Rectal smooth muscle tissue (tissue), 1 donor: ENCODE measurements around the gene RXRA.

Experiments
- H3K27ac ChIP-seq: one replicate; pipeline ENCODE4 v1.7.0; 2013; ENCODE audit warnings: low read depth, low read length, inconsistent platforms
- H3K27me3 ChIP-seq: one replicate; pipeline ENCODE4 v1.7.0; 2013; ENCODE audit warnings: low read length; ENCODE audit not compliant: control insufficient read depth, insufficient read depth
- H3K36me3 ChIP-seq: one replicate; pipeline ENCODE4 v1.7.0; 2013; ENCODE audit warnings: low read length; ENCODE audit not compliant: control insufficient read depth, insufficient read depth
- H3K4me1 ChIP-seq: one replicate; pipeline ENCODE4 v1.7.0; 2013; ENCODE audit warnings: low read length; ENCODE audit not compliant: control insufficient read depth, insufficient read depth
- H3K4me3 ChIP-seq: one replicate; pipeline ENCODE4 v1.7.0; 2013; ENCODE audit warnings: low read length
- H3K9ac ChIP-seq: one replicate; pipeline ENCODE4 v1.7.0; 2013; ENCODE audit warnings: low read length

The RXRA gene

DNA sequence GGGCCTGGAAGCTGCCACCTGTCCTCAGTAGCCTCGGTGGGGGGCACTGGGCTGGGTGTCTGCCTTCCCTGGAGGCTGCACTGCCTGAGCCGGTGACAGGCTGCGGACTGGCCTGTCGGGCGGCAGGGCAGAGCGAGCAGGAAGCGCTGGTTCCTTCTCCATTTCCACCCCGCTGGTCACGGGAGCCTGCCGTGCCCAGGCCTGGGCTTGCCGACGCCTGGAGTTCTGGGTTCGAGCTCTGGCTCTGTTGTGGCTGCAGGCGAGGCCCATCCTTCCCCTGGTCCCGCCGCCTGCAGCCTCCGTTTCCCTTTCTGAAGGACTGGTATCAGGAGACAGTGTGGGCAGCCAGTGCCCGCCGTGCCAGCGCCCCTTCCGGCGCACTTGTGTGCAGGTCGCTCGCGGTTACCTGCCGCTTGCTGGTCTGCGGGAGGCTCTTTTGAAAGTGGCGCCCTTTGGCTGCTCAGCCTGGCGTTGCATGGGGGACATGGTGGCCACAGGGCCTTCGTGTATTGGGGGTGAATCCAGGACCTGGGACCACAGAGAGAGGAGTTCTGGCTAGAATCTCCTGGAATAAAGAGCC, 34.0 kb downstream of the RXRA start:
- no peaks in the 10 kb centered on the region for H3K27me3 ChIP-seq
- no peak overlapping the region for H3K4me3 ChIP-seq
- H3K9ac ChIP-seq = no peak overlapping the region
- H3K4me1 ChIP-seq = peaks cover 6% of the 10 kb centered on the region
- H3K36me3 ChIP-seq = no peaks in the 10 kb centered on the region
- no peak overlapping the region for H3K27ac ChIP-seq

DNA sequence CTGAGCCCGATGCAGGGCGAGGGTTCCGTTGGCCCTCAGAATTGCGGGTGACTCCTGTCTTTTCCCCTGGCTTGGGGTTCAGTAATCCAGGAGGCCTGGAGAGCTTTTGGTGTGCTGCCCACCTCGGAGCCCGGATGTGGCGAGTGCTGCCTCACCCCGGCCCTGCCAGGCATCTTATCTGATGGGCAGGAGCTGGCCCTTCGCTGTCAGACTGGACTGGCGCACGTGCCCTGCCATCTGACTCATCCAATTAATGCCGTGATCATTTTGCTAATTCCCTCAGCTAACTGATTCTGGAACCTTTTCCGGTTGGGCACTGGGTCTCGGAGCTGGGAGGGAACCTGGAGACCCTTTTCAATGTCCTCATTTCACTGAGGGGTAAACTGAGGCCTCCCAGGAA, 34.6 kb downstream of the RXRA start:
- Histone ChIP-seq H3K9ac (no peak overlapping the region), H3K4me1 (peaks cover 12% of the 10 kb centered on the region), H3K27ac (no peak overlapping the region)

DNA sequence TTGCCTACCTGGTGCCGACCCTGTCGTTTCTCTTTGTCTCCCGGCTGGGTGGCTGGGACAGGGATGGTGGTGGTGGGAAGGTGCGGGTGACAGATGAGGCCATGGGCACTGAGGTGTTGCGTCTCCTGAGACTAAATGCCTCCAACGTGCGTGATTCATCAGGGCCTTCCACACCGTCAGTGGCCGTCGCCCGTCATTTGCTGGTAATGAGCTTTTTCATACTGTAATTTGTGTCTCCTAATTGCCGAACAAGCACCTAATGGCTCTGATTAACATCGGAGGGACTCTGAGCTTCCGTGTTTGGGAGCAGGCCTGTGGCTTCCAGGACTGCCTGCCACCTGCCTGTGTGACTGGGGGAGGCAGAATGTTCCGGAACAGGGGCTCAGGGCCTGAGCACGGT, 35.2 kb downstream of the RXRA start:
- Histone ChIP-seq H3K36me3 (no peaks in the 10 kb centered on the region), H3K4me3 (no peak overlapping the region), H3K27me3 (no peaks in the 10 kb centered on the region), H3K27ac (no peak overlapping the region), H3K4me1 (peaks cover 16% of the 10 kb centered on the region), H3K9ac (no peak overlapping the region)

More for the DNA sequence above, 34.6 kb downstream of the RXRA start:
- H3K4me3 ChIP-seq = no peak overlapping the region
- H3K27me3 ChIP-seq = no peaks in the 10 kb centered on the region
- no peaks in the 10 kb centered on the region for H3K36me3 ChIP-seq

DNA sequence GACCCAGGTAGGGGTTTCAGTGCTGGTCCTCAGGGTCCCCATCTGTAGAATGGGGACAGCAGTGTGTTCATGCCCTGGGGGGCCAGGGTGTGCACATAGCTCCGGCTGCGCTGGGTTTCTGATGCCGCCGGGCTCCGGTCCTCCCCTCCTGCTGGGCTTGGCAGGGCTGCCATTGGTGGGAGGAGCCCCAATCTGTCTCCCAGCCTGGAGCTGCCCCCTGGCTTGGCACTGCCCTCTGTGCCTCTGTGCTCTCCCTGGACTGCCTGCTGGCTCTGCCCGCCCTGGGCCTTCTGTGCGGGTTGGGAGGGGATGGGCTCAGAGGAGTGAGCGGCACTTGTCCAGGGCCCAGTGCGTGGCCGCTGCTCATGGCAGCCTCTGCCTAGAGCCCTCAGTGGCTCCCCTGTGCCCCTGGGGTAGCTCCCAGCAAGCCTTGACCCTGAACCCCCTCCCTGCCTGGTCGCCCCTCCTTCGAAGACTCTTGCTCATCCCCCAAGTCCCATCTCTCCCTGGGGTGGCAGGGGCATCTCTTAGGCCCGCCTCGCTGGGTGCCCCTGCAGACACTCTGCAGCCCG, 35.7 kb downstream of the RXRA start:
- Histone ChIP-seq H3K27ac (no peak overlapping the region), H3K4me1 (peaks cover 21% of the 10 kb centered on the region), H3K4me3 (no peak overlapping the region), H3K9ac (no peak overlapping the region), H3K27me3 (no peaks in the 10 kb centered on the region), H3K36me3 (no peaks in the 10 kb centered on the region)

DNA sequence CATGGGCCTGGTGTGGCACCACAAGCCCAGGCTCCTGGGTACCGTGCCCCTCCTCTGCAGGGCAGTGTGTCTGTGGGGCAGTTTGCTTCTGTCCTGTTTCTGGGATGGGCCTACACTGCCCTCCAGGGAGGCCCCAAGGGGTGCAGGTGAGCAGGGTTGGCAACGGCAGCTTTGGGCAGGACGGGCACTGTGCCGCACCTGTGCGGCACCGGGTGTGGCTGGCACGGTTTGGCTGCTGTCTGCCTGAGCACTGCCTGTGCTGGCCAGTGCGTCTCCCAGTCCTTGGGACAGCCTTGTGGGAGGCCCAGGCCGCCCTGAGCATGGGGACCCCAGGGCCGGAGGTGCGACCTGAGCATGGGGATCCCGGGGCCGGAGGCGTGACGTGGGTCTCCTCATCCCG, 37.2 kb downstream of the RXRA start:
- Histone ChIP-seq H3K27ac (no peak overlapping the region), H3K4me3 (no peak overlapping the region), H3K9ac (no peak overlapping the region), H3K27me3 (no peaks in the 10 kb centered on the region), H3K4me1 (peaks cover 25% of the 10 kb centered on the region), H3K36me3 (no peaks in the 10 kb centered on the region)

DNA sequence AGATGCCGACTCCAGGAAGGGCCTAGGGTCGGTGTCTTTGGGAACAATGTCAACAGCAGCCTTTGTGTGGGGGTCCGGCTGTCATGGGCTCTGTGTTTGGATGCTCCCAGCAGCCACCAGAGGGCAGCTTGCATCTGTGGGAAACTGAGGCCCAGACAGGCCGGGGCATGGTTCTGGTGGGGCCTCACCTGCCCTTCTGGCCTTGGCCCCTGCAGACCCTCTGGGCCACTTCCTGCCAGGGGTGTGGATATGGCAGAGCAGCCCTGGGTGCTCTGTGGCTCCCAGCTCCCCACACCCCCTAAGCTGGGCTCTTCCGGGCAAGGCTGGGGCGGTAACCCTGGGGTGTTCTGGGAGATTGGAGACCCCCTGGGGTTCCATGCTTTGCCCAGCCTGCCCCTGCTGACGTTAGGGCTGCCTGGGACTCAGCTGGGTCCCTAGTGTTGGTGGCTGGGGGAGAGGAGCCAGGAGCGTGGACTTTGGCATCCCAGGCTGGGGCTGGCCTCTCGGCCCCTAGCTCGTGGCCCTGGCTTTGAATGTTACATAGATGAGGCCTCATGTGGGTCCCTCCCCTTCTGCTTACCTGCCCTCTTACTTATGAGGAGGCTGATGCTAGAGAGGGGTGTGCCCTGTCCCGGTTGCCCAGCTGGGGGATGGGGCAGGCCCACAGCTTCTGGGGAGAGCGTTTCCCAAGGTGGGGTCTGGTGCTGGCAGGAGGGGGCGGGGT, 38.3 kb downstream of the RXRA start:
- H3K9ac ChIP-seq = no peak overlapping the region
- H3K36me3 ChIP-seq = no peaks in the 10 kb centered on the region
- no peak overlapping the region for H3K27ac ChIP-seq
- peaks cover 20% of the 10 kb centered on the region for H3K4me1 ChIP-seq
- H3K27me3 ChIP-seq = no peaks in the 10 kb centered on the region
- H3K4me3 ChIP-seq = no peak overlapping the region

DNA sequence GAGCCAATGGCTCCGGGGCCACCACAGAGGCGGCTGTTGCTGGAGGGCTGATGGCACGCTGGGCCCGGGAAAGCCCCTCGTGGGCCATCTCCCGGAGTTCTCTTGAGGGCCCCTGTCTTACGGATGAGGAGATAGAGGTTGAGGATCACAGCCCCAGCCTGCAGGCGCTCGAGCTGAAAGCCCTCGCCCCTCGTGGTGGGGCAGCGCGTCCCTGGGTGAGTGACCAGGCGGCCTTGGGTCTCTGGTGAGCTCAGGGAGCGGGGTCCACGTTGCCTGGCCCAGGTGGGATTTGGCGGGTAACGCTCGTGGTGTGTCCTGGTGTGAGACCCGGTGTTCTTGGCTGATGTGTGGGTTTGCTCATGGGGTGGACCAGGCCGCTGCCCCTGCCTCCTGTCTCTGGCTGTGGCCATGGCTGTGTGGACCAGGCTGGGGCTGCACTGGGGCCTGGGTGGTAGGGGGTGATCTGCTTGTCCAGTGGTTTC, 38.9 kb downstream of the RXRA start:
- no peak overlapping the region for H3K9ac ChIP-seq
- H3K36me3 ChIP-seq = no peaks in the 10 kb centered on the region
- peak overlapping the region; percentile 70 for H3K27ac ChIP-seq
- no peaks in the 10 kb centered on the region for H3K27me3 ChIP-seq
- H3K4me1 ChIP-seq = peaks cover 20% of the 10 kb centered on the region
- H3K4me3 ChIP-seq = no peak overlapping the region

DNA sequence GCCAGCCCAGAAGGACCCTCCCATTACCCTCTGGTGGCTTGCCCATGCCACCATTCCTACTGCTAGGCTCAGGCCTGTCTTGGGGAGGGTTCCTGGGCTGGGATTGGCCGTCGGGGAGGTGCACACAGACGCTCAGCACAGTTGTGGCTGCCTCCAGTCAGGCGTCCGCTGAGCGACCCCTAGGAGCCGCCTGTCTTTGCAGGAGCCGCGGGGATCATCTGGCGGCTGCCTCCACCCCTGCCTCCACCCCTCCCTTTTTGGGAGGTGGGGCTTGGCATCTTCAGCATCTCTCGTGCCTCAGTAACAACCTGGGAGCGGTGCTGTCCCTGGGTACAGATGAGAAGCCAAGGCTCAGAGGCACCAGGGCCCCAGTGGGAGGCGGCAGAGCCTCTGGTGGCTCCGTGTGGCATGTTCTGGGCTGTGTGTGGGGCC, 39.6 kb downstream of the RXRA start:
- Histone ChIP-seq H3K4me3 (peak overlapping the region; percentile 18), H3K36me3 (no peaks in the 10 kb centered on the region), H3K27ac (peak overlapping the region; percentile 70), H3K4me1 (peaks cover 20% of the 10 kb centered on the region), H3K9ac (no peak overlapping the region), H3K27me3 (no peaks in the 10 kb centered on the region)

DNA sequence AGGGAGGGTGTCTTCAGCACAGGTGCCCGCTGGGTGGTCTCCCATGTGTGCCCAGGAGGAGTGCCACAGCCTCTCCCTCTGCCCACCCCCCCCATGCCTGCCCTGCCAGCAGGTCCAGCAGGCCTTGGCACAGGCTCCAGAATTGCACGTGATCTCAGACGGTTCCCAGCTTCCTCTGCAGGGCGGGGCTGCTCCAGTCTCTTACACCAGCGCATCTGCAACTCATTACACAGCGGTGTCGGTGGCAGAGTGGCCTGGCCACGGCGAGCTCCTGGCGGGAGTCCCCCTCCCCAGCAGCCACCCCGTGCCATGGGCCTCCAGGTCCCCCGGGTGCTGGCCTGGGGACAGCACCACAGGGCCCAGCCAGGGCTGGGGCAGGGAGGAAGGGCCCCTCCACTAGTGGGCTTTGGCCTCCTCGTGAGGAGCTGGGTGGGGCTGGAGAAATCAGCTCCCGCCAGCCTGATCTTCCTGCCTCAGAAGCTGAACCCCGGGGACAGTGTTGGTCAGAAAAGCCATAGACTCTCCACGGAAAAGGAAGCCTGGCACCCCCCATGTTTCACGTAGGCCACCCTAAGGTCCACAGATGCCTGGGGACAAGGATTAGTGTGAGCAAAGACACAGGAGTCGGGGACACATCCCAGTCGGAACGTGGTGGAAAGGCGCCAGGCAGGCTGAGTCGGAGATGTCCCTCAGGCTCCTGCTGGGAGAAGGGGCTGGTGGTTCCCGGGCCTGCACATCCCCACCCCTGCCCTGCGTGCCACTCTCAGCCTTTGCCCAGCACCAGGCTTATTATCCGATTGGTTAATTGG, 40.2 kb downstream of the RXRA start:
- Histone ChIP-seq H3K4me1 (peaks cover 20% of the 10 kb centered on the region), H3K4me3 (peak overlapping the region; percentile 34)

DNA sequence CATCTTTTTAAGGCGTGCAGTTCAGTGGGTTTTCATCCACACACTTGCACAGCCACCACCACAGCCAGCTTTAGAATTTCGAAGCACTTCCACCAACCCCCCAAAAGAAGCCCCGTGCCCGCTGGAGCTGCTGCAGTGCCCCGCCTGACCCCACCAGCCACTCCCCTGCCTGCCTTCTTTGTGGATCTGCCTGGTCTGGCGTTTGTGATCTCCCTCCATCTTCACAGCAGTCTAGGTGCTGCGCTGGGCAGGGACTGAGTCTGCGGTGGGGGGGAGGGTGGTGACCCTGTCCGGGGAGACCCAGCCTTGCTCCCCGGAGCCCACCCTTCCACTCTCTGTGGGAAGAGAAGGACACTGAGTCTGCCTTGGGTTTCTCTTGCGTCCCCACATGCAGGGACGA, 40.8 kb downstream of the RXRA start:
- no peaks in the 10 kb centered on the region for H3K27me3 ChIP-seq
- peaks cover 20% of the 10 kb centered on the region for H3K4me1 ChIP-seq
- H3K9ac ChIP-seq = no peak overlapping the region
- H3K36me3 ChIP-seq = no peaks in the 10 kb centered on the region
- no peak overlapping the region for H3K27ac ChIP-seq
- H3K4me3 ChIP-seq = no peak overlapping the region

More for the DNA sequence above, 40.2 kb downstream of the RXRA start:
- Histone ChIP-seq H3K9ac (no peak overlapping the region), H3K36me3 (no peaks in the 10 kb centered on the region), H3K27me3 (no peaks in the 10 kb centered on the region), H3K27ac (peak overlapping the region; percentile 70)

DNA sequence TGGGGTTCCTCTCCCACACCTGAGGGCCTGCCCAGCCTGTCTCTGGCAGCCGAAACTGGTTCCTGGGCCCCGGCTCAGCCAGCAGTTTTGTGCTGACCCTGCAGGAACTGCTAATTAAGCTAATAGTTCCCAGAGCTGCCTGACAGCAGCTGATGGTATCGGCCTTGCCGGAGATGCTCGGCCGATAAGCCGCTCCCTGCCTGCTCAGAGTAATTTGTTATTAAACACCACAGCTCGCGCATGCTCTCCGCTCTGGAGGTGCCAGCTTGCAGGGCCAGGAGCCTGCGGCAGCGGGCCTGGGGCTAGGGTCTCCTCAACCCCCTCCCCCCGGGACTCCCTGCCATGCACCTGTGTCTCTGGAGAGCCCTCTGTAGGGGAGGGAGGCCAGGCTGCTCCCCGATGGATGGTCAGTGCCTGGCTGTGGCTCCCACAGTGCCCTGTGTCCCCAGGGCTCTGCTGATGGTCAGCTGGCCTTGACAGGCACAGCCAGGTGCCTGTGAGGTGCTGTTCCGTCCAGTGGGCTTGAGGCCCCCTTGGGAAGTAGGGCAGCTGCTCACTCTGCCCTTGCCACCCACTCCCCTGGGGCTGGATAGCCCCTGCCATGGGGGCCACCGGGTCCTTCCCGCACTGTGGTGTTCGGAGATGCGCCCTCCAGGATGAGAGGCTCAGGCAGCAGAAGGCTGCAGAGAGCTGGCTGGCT, 41.7 kb downstream of the RXRA start:
- H3K4me3 ChIP-seq = no peak overlapping the region
- H3K36me3 ChIP-seq = no peaks in the 10 kb centered on the region
- peaks cover 20% of the 10 kb centered on the region for H3K4me1 ChIP-seq
- H3K27me3 ChIP-seq = no peaks in the 10 kb centered on the region
- H3K9ac ChIP-seq = no peak overlapping the region
- no peak overlapping the region for H3K27ac ChIP-seq

DNA sequence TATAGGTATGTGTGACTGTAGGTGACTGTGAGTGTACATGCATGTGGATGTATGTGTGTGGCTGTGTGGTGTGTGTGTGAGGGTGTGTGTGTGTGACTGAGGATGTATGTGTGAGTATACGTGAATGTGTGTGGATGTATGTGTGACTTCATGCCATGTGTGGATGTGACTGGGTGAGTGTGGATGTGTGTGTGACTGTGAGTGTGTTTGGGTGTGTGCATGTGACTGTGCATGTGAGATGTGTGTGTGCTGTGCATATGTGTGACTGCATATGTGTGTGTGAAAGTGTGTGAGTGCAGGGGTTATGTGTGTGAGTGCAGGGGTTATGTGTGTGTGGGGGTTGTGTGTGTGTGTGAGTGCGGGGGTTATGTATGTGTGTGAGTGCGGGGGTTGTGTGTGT, 42.3 kb downstream of the RXRA start:
- H3K4me1 ChIP-seq = peaks cover 20% of the 10 kb centered on the region
- no peak overlapping the region for H3K27ac ChIP-seq
- no peaks in the 10 kb centered on the region for H3K27me3 ChIP-seq
- H3K36me3 ChIP-seq = no peaks in the 10 kb centered on the region
- H3K9ac ChIP-seq = no peak overlapping the region
- no peak overlapping the region for H3K4me3 ChIP-seq
